GM18508 (cell line): ENCODE data around the gene SUPT3H.

Experiments used
- ATAC-seq: cut with Tn5 transposase; IDR thresholded peaks from one replicate; pipeline ENCODE4 v1.9.1; 2021; ENCODE audit warnings: moderate number of reproducible peaks; ENCODE audit not compliant: insufficient read depth, unreplicated experiment

SUPT3H gene

DNA sequence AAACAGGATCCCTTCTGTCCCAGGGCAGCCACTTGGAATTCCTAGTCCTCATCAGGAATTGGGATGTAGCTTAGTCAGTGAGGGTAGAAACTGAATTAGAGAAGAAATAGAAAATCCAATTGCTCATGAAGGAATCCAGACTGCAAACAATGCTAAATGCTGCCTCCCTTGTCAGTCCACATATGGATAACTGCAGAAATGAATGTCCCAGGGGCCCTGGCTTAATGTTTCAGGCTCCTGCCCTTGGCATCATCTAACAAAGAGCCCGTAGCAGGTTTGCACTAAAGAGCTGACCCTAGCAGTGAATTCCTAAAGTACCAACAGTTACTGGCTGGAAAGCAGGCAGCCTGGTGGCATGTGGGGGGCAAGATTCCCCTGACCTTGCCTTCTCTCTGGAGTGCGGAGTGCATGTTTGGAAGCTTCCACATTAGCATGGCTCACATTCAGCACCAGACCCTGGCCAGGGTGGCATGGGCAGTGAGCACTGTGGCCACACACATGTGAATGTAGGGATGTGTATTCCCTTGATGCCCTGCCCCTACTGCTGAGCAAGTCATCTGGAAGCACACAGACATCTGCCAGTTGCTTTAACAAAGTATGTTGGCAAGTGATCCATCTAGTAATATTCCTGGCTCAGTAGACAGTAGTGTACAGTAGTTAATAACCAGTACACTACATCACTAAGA lies 595.7 kb downstream of the SUPT3H start:
- ATAC-seq = no peak

DNA sequence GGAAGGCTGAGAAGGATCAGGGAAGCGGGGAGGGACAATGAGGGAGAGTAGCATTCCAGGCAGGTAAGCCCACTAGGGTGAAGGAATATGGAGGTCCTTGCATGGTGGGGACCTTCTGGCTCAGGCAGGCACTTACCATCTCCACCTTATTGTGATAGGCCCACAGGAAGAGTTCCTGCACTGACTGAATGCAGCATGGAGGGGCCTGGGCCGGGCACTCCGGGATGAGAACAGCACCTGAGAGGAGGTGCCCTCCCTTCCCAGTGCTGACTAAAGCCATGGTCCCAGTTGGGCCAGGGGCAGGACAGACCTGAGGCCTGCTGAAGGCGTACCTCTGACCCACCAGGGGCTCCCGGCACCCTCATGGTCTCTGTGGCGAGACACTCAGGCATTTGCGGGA lies 597.6 kb downstream of the SUPT3H start:
- ATAC-seq = no peak

DNA sequence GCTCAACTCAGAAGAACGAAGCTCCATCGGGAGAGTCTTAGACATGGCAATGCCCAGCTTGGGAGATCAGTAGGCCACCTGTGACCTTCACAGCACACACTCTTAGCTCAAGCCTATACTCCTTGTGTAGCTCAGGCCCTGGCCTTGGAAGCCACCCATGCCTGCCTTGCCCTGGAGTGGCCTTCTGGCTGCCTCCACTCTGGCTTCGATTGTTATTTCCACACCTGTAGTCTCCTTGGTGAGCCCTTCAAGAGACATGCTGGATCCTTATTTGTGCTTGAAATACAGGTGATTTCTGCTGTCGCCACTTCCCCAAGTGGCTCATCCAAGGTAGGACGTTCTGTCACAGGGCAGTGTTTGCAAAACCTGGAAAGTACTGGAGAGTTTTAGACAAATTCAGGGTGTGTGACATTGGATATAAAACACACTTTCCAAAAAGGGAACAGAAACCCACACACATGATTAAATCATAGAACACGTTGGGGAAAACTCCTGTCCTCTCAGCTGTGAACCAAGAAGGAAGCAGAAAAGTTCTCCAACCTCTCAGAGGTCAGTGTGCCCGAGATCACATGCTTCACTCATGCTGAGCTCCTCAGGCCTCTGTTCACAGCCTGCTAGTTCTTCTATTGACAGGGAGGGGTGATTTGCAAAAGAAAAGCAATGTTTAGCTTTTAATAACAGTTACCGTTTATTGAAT lies 598.5 kb downstream of the SUPT3H start:
- ATAC-seq = no peak
